H1 (cell line): Measurements from ENCODE around the gene PALS2. TPM values are rescaled to one million over a fixed set of nuclear protein-coding genes. Genes with fewer than 3 reads are reported as not detected.

Experiments
- CTCF ChIA-PET: fragments of 300-600 bp; sonication (Branson Sonifier 250); formaldehyde crosslinking; loops from one replicate; lab custom pipeline; 2021; ENCODE audit not compliant: partially characterized antibody; lab: Charles Lee
- POLR2A ChIA-PET: fragments of 300-600 bp; sonication (Branson Sonifier 250); formaldehyde crosslinking; loops from one replicate; lab custom pipeline; 2021; ENCODE audit warnings: inconsistent platforms; ENCODE audit not compliant: partially characterized antibody; lab: Charles Lee
- DNase-seq, 2 experiments: peaks; one replicate each; pipeline versions ENCODE4 v3.0.0 to v3.0.0-alpha.2; 2010 to 2022; ENCODE audit warnings: low spot score in 2 of 2, low read depth in 1 of 2, mixed read lengths in 1 of 2
- FAIRE-seq: peaks from 2 replicates; lab custom pipeline; 2011; peaks lifted over from hg19 to GRCh38; lab: Jason Lieb, UNC
- H2AFZ ChIP-seq: 2 replicates; pipeline ENCODE4 v1.8.1; 2012; ENCODE audit warnings: low read length, inconsistent platforms
- H2AK5ac ChIP-seq: 2 replicates; pipeline ENCODE4 v1.6.1; 2013; ENCODE audit warnings: low read depth, low read length
- H2BK120ac ChIP-seq: replicated peaks from 2 replicates; pipeline ENCODE3; 2013; ENCODE audit warnings: low read depth, low read length, inconsistent platforms
- H2BK12ac ChIP-seq: 2 replicates; pipeline ENCODE4 v1.6.1; 2013; ENCODE audit warnings: low read depth, low read length
- H2BK15ac ChIP-seq: 2 replicates; pipeline ENCODE4 v1.6.1; 2013; ENCODE audit warnings: low read length
- H2BK20ac ChIP-seq: 2 replicates; pipeline ENCODE4 v1.6.1; 2013; ENCODE audit warnings: low read length
- H2BK5ac ChIP-seq: 2 replicates; pipeline ENCODE4 v1.6.1; 2013; ENCODE audit warnings: low read depth, low read length
- H3K14ac ChIP-seq: 2 replicates; pipeline ENCODE4 v1.6.1; 2013; ENCODE audit warnings: inconsistent platforms; ENCODE audit not compliant: insufficient read length
- H3K18ac ChIP-seq: 2 replicates; pipeline ENCODE4 v1.6.1; 2013; ENCODE audit warnings: low read length; ENCODE audit errors: extremely low read depth
- H3K23ac ChIP-seq: 2 replicates; pipeline ENCODE4 v1.6.1; 2013; ENCODE audit warnings: inconsistent platforms; ENCODE audit not compliant: insufficient read length
- H3K23me2 ChIP-seq: 2 replicates; pipeline ENCODE4 v1.6.1; 2013; ENCODE audit warnings: low read depth, low read length
- H3K27ac ChIP-seq: 2 replicates; pipeline ENCODE4 v1.6.1; 2011; ENCODE audit warnings: low read depth, low read length, inconsistent platforms
- H3K27me3 ChIP-seq, 4 experiments: replicated peaks in 1 of 4; 1 replicate in 1 of 4; 2 replicates in 3 of 4; pipeline versions ENCODE4 v1.6.1 to v1.8.1; 2011 to 2013; ENCODE audit warnings: low read length in 3 of 4, mild to moderate bottlenecking in 3 of 4, inconsistent platforms in 2 of 4, mixed read lengths in 2 of 4, moderate library complexity in 1 of 4; ENCODE audit not compliant: control insufficient read depth in 3 of 4, insufficient read depth in 3 of 4; ENCODE audit errors: extremely low read depth in 1 of 4
- H3K36me3 ChIP-seq, 4 experiments: 2 replicates each; pipeline versions ENCODE4 v1.6.1 to v1.8.1; 2011 to 2013; ENCODE audit warnings: mild to moderate bottlenecking in 4 of 4, low read length in 3 of 4, moderate library complexity in 2 of 4, control low read depth in 1 of 4, inconsistent platforms in 1 of 4; ENCODE audit not compliant: insufficient read depth in 4 of 4, control insufficient read depth in 2 of 4
- H3K4ac ChIP-seq: replicated peaks from 2 replicates; pipeline ENCODE3; 2013; ENCODE audit warnings: low read length, low read depth, mixed read lengths, inconsistent platforms; ENCODE audit not compliant: insufficient read length
- H3K4me1 ChIP-seq, 4 experiments: replicated peaks in 1 of 4; 1 replicate in 1 of 4; 2 replicates in 3 of 4; pipeline versions ENCODE4 v1.6.1 to v1.8.1; 2011 to 2013; ENCODE audit warnings: low read length in 3 of 4, inconsistent platforms in 2 of 4, mixed read lengths in 1 of 4; ENCODE audit not compliant: insufficient read depth in 4 of 4, control insufficient read depth in 3 of 4
- H3K4me2 ChIP-seq, 2 experiments: 2 replicates each; pipeline versions ENCODE4 v1.6.1 to v1.8.1; 2011 to 2013; ENCODE audit warnings: low read depth in 2 of 2, low read length in 2 of 2, control low read depth in 1 of 2, inconsistent platforms in 1 of 2, mild to moderate bottlenecking in 1 of 2; ENCODE audit not compliant: insufficient read depth in 1 of 2
- H3K4me3 ChIP-seq, 4 experiments: fragments of 200-600, 300-600 bp in 1 of 4; sonication (generic), shearing (Covaris generic), sonication (Bioruptor Twin) in 1 of 4; 2 replicates each; pipeline versions ENCODE4 v1.5.1 to v1.8.1; 2011 to 2016; ENCODE audit warnings: low read length in 4 of 4, low read depth in 3 of 4, control low read depth in 2 of 4, inconsistent platforms in 2 of 4, mild to moderate bottlenecking in 2 of 4, mixed read lengths in 1 of 4, moderate library complexity in 1 of 4; ENCODE audit not compliant: insufficient read depth in 2 of 4; ENCODE audit errors: extremely low read depth in 1 of 4
- H3K56ac ChIP-seq: replicated peaks from 2 replicates; pipeline ENCODE3; 2013; ENCODE audit warnings: low read depth, mild to moderate bottlenecking, mixed read lengths, low read length, inconsistent platforms; ENCODE audit not compliant: insufficient read length
- H3K79me1 ChIP-seq: 2 replicates; pipeline ENCODE4 v1.6.1; 2013; ENCODE audit warnings: low read depth, low read length, control low read depth
- H3K79me2 ChIP-seq, 2 experiments: 2 replicates each; pipeline versions ENCODE4 v1.6.1 to v1.8.1; 2012 to 2013; ENCODE audit warnings: low read length in 2 of 2, mild to moderate bottlenecking in 2 of 2, inconsistent platforms in 1 of 2; ENCODE audit not compliant: insufficient read depth in 2 of 2, control insufficient read depth in 1 of 2
- H3K9ac ChIP-seq, 4 experiments: replicated peaks in 1 of 4; 1 replicate in 1 of 4; 2 replicates in 3 of 4; pipeline versions ENCODE4 v1.6.1 to v1.8.1; 2011 to 2013; ENCODE audit warnings: low read depth in 3 of 4, low read length in 3 of 4, control low read depth in 2 of 4, mild to moderate bottlenecking in 2 of 4, moderate library complexity in 2 of 4, inconsistent platforms in 1 of 4; ENCODE audit errors: extremely low read depth in 1 of 4
- H3K9me3 ChIP-seq, 2 experiments: 2 replicates each; pipeline versions ENCODE4 v1.6.1 to v1.8.1; 2012 to 2013; ENCODE audit warnings: mild to moderate bottlenecking in 2 of 2, moderate library complexity in 2 of 2, control low read depth in 1 of 2, inconsistent platforms in 1 of 2, low read depth in 1 of 2, low read length in 1 of 2, mixed read lengths in 1 of 2; ENCODE audit not compliant: insufficient read depth in 2 of 2
- H4K20me1 ChIP-seq, 2 experiments: replicated peaks in 1 of 2; 2 replicates each; pipeline versions ENCODE3 to v1.8.1; 2011 to 2013; ENCODE audit warnings: inconsistent platforms in 2 of 2, low read length in 2 of 2, mild to moderate bottlenecking in 1 of 2; ENCODE audit not compliant: insufficient read depth in 2 of 2, control insufficient read depth in 1 of 2
- H4K5ac ChIP-seq: 2 replicates; pipeline ENCODE4 v1.6.1; 2013; ENCODE audit warnings: low read length, low read depth, mixed read lengths, inconsistent platforms; ENCODE audit not compliant: insufficient read length
- H4K8ac ChIP-seq: 2 replicates; pipeline ENCODE4 v1.8.0; 2013; ENCODE audit warnings: mild to moderate bottlenecking, moderate library complexity, low read length, inconsistent platforms; ENCODE audit not compliant: insufficient read depth; ENCODE audit errors: extremely low read depth
- H4K91ac ChIP-seq: replicated peaks from 2 replicates; pipeline ENCODE3; 2013; ENCODE audit warnings: low read length, mixed read lengths, inconsistent platforms; ENCODE audit not compliant: insufficient read length
- RBBP5 ChIP-seq: IDR thresholded peaks from 2 replicates; pipeline ENCODE4 v1.7.1; 2012; ENCODE audit warnings: low read depth, mild to moderate bottlenecking, inconsistent platforms, low read length, moderate library complexity, borderline replicate concordance
- YY1 ChIP-seq: IDR thresholded peaks from 2 replicates; pipeline ENCODE4 v1.6.1; 2011; ENCODE audit warnings: low read depth, mild to moderate bottlenecking, low read length
- WGBS, 2 experiments: shearing (Covaris generic) in 1 of 2; methylation state at CpG; one replicate each; pipeline versions ENCODE4 v1.1.6 to v1.1.7; 2013 to 2015; ENCODE audit warnings: low lambda C conversion rate in 2 of 2, mixed read lengths in 2 of 2, inconsistent platforms in 1 of 2, low coverage in 1 of 2, missing lambda C conversion rate in 1 of 2; ENCODE audit not compliant: insufficient replicate concordance in 2 of 2, insufficient coverage in 1 of 2, insufficient read length in 1 of 2; ENCODE audit errors: extremely low coverage in 1 of 2, missing lambda C conversion rate in 1 of 2; 5-methylcytosine and 5-hydroxymethylcytosine counted together
- polyA plus RNA-seq, 7 experiments: library from polyadenylated mRNA; depleted of rRNA in 3 of 7; stranded (reverse) in 5 of 7; unstranded in 2 of 7; fragments of >200 nt in 5 of 7; fragments of 200-250 nt in 2 of 7; gene quantifications; 1 replicate in 5 of 7; 2 replicates in 1 of 7; 4 replicates in 1 of 7; pipeline versions ENCODE4 v1.2.1 to v1.2.3, GENCODE V29; 2011 to 2013; ENCODE audit warnings: missing spikeins in 2 of 7, mixed read lengths in 2 of 7
- total RNA-seq: library from RNA; stranded (reverse); fragmentation: NEBNext Ultra II Directional; extraction: Animal tissue kit (Norgen Biotek cat#: 25700); gene quantifications from 2 replicates; pipeline ENCODE4 v1.2.1, GENCODE V29; 2021

The PALS2 gene
- total and polyA plus RNA-seq, 2 of the 8 experiments (the other 6 are each of a cell fraction or from before 2014, with no cell fraction given) = 10.4 to 98.3 TPM

GRCh38 chr7:24604630-24605029 is 31.4 kb downstream of the PALS2 start:
- Histone ChIP-seq H3K27me3 (no peaks in the 10 kb centered on the region), H3K79me2 (peaks cover 0 to 100% of the 10 kb centered on the region in 2 experiments; a peak in 2 of 4 replicates), H4K5ac (no peak overlapping the region), H2BK20ac (no peak overlapping the region), H3K36me3 (peaks cover 0 to 5% (median 0%) of the 10 kb centered on the region in 4 experiments; a peak in 1 of 8 replicates), H4K91ac (no peak overlapping the region), H3K23ac (no peak overlapping the region), H3K27ac (no peak overlapping the region), H4K8ac (no peak overlapping the region), H3K4me1 (peaks cover 1 to 11% (median 2%) of the 10 kb centered on the region in 4 experiments; a peak in 6 of 7 replicates), H3K9me3 (peaks cover 0 to 3% of the 10 kb centered on the region in 2 experiments; a peak in 1 of 4 replicates), H3K56ac (no peak overlapping the region), H3K4me2 (peak overlapping the region in 1 of 2 experiments; percentile 33; a peak in 3 of 4 replicates), H3K79me1 (0 out of 2 replicates have a peak, but pooled peaks cover 6% of the 10 kb centered on the region), H2AFZ (no peak overlapping the region), H2BK12ac (no peak overlapping the region), H3K4ac (no peak overlapping the region), H3K23me2 (no peaks in the 10 kb centered on the region), H2BK5ac (no peak overlapping the region), H3K14ac (no peak overlapping the region), H2BK15ac (no peak overlapping the region), H2BK120ac (no peak overlapping the region), H2AK5ac (no peak overlapping the region), H3K4me3 (no peak overlapping the region), H3K9ac (no peak overlapping the region; a peak in 1 of 7 replicates), H4K20me1 (peaks cover 0 to 1% of the 10 kb centered on the region in 2 experiments), H3K18ac (no peak overlapping the region)
- CTCF ChIA-PET = interaction anchor here (0.9 kb wide), 1 partner anchor 13 kb away, joined by 3 read pairs; no protein-coding TSS in a partner anchor
- POLR2A ChIA-PET = interaction anchor here (1.0 to 1.2 kb wide), 2 partner anchors 10 to 14 kb away, joined by 3 read pairs; no protein-coding TSS in a partner anchor
- WGBS, 2 experiments = 41% methylated on average over 3 of the region's 3 CpGs; no CpG with 5 or more reads in 1 of the 2 experiments
- FAIRE-seq = peak; percentile 91
- DNase-seq = peak; percentile 36 to 54
- no peak for TF ChIP-seq RBBP5
- peak; percentile 39; the same call in 1 of the 2 replicates for TF ChIP-seq YY1
